MM.1S (cell line): ENCODE measurements around the gene ARF1.

Experiments used
- DNase-seq: peaks from one replicate; pipeline ENCODE4 v3.0.0-alpha.2; 2015
- H2AFZ ChIP-seq: fragments of 300-600 bp; sonication (generic); 2 replicates; pipeline ENCODE4 v1.6.0; 2016; ENCODE audit warnings: antibody characterized with exemption, low read length
- H3F3A ChIP-seq: fragments of 300-600 bp; sonication (generic); 2 replicates; pipeline ENCODE4 v1.6.1; 2016; ENCODE audit warnings: mild to moderate bottlenecking, antibody characterized with exemption, low read length, moderate library complexity, mixed read lengths; ENCODE audit not compliant: insufficient read depth
- H3K27ac ChIP-seq: fragments of 300-600 bp; sonication (generic); 2 replicates; pipeline ENCODE4 v1.5.1; 2016; ENCODE audit warnings: mild to moderate bottlenecking, low read length
- H3K27me3 ChIP-seq: fragments of 300-600 bp; sonication (generic); replicated peaks from 2 replicates; pipeline ENCODE4 v1.6.0; 2016; ENCODE audit warnings: low read length; ENCODE audit not compliant: insufficient read depth
- H3K36me3 ChIP-seq: fragments of 300-600 bp; sonication (generic); replicated peaks from 2 replicates; pipeline ENCODE4 v1.6.1; 2016; ENCODE audit warnings: mild to moderate bottlenecking, low read length, mixed read lengths; ENCODE audit not compliant: insufficient read depth
- H3K4me1 ChIP-seq: fragments of 300-600 bp; sonication (generic); 2 replicates; pipeline ENCODE4 v1.6.1; 2016; ENCODE audit warnings: low read length, mixed read lengths
- H3K4me2 ChIP-seq: fragments of 300-600 bp; sonication (generic); 2 replicates; pipeline ENCODE4 v1.6.0; 2016; ENCODE audit warnings: low read depth, low read length
- H3K4me3 ChIP-seq: fragments of 300-600 bp; sonication (generic); 2 replicates; pipeline ENCODE4 v1.5.1; 2016; ENCODE audit warnings: low read length, mixed read lengths
- H3K79me2 ChIP-seq: fragments of 300-600 bp; sonication (generic); 2 replicates; pipeline ENCODE4 v1.6.1; 2016; ENCODE audit warnings: mixed run types, low read length, mixed read lengths
- H3K9ac ChIP-seq: fragments of 300-600 bp; sonication (generic); 2 replicates; pipeline ENCODE4 v1.6.1; 2016; ENCODE audit warnings: low read length, mixed read lengths
- H3K9me2 ChIP-seq: fragments of 300-600 bp; sonication (generic); replicated peaks from 2 replicates; pipeline ENCODE4 v1.6.1; 2016; ENCODE audit warnings: mild to moderate bottlenecking, low read length, mixed read lengths; ENCODE audit not compliant: insufficient read depth
- H3K9me3 ChIP-seq: fragments of 300-600 bp; sonication (generic); replicated peaks from 2 replicates; pipeline ENCODE4 v1.6.1; 2016; ENCODE audit warnings: mild to moderate bottlenecking, low read length, mixed read lengths; ENCODE audit not compliant: insufficient read depth
- H4K20me1 ChIP-seq: fragments of 300-600 bp; sonication (generic); 2 replicates; pipeline ENCODE4 v1.6.1; 2016; ENCODE audit warnings: mild to moderate bottlenecking, low read length, moderate library complexity, mixed read lengths; ENCODE audit not compliant: insufficient read depth
- CTCF ChIP-seq: fragments of 300-600 bp; sonication (generic); IDR thresholded peaks from 2 replicates; pipeline ENCODE4 v1.5.1; 2016; ENCODE audit warnings: antibody characterized with exemption, low read length, mixed read lengths
- EZH2 ChIP-seq: fragments of 300-600 bp; sonication (generic); optimal IDR thresholded peaks from 2 replicates; pipeline ENCODE3; 2017; ENCODE audit warnings: low read depth, mild to moderate bottlenecking, antibody characterized with exemption, low read length, mixed read lengths
- EZH2phosphoT487 ChIP-seq: fragments of 300-600 bp; sonication (generic); IDR thresholded peaks from 2 replicates; pipeline ENCODE4 v1.6.1; 2018; ENCODE audit warnings: antibody characterized with exemption, low read length

ARF1 gene

GRCh38 chr1:228147768-228148167 is 65.3 kb downstream of the ARF1 start:
- 0 out of 2 replicates have a peak, but pooled peaks cover under 1% of the 10 kb centered on the region for H3K4me1 ChIP-seq

GRCh38 chr1:228148196-228148861 is 65.8 kb downstream of the ARF1 start:
- Histone ChIP-seq H2AFZ (no peak overlapping the region), H4K20me1 (peaks cover 15% of the 10 kb centered on the region), H3K4me3 (no peak overlapping the region), H3K4me2 (no peak overlapping the region), H3F3A (no peaks in the 10 kb centered on the region), H3K9me3 (no peaks in the 10 kb centered on the region), H3K4me1 (no peaks in the 10 kb centered on the region), H3K79me2 (peaks cover 43% of the 10 kb centered on the region), H3K36me3 (peaks cover 6% of the 10 kb centered on the region; the same call in 1 of the 2 replicates), H3K9me2 (no peaks in the 10 kb centered on the region), H3K9ac (no peak overlapping the region), H3K27ac (no peak overlapping the region), H3K27me3 (no peaks in the 10 kb centered on the region)
- DNase-seq = no peak
- TF ChIP-seq CTCF (no peak), EZH2phosphoT487 (no peak), EZH2 (no peak)

More at GRCh38 chr1:228147768-228148167, 65.3 kb downstream of the ARF1 start:
- Histone ChIP-seq H3K36me3 (peaks cover 6% of the 10 kb centered on the region; the same call in 1 of the 2 replicates), H3K9ac (no peak overlapping the region), H3K79me2 (peaks cover 48% of the 10 kb centered on the region), H3K9me3 (no peaks in the 10 kb centered on the region), H3K27ac (no peak overlapping the region), H4K20me1 (peaks cover 20% of the 10 kb centered on the region), H2AFZ (no peak overlapping the region), H3K4me3 (no peak overlapping the region), H3K9me2 (no peaks in the 10 kb centered on the region), H3F3A (no peaks in the 10 kb centered on the region), H3K27me3 (no peaks in the 10 kb centered on the region), H3K4me2 (no peak overlapping the region)
- no peak for TF ChIP-seq CTCF
- TF ChIP-seq EZH2phosphoT487 = no peak
- TF ChIP-seq EZH2 = no peak
- DNase-seq = no peak
